ENCODE data around the gene LRRC25.
"Not testable (repeated sequence)": the region's sequence is repeated elsewhere in the genome, so short reads cannot be mapped to it uniquely, and the experiment has no call there.

The LRRC25 gene

GRCh38 chr19:18351544-18351943, 45.9 kb downstream of the LRRC25 start:
- DNase-seq = no peak

- DNase-seq = no peak
Measured at GRCh38 chr19:18350490-18350889, 46.9 kb downstream of the LRRC25 start.

GRCh38 chr19:18349524-18350128, 47.8 kb downstream of the LRRC25 start:
- DNase-seq = peak in 11 of 58 donors; percentile 1 to 35 (median 7)

GRCh38 chr19:18348818-18349339, 48.5 kb downstream of the LRRC25 start:
- DNase-seq = not testable (repeated sequence)

- DNase-seq = no peak
Measured at GRCh38 chr19:18348171-18348570, 49.3 kb downstream of the LRRC25 start.

GRCh38 chr19:18346091-18346490, 51.3 kb downstream of the LRRC25 start:
- DNase-seq = peak in 1 of 58 donors; percentile 16

GRCh38 chr19:18345296-18345695, 52.1 kb downstream of the LRRC25 start:
- no peak for DNase-seq

- DNase-seq = no peak
Measured at GRCh38 chr19:18344582-18344950, 52.9 kb downstream of the LRRC25 start.

GRCh38 chr19:18342090-18342632, 55.3 kb downstream of the LRRC25 start:
- DNase-seq = no peak

All from anterior cingulate cortex (tissue), 58 donors.